Mesenchymal stem cell (in vitro differentiated cells and primary cell): ENCODE data around the gene PBX1.

Experiments used
- DNase-seq: peaks from one replicate; pipeline ENCODE4 v3.0.0-alpha.2; 2013
- H2AFZ ChIP-seq: one replicate; pipeline ENCODE4 v1.6.1; 2013; ENCODE audit warnings: low read depth, mild to moderate bottlenecking, control low read depth, inconsistent platforms, low read length, moderate library complexity
- H2AK5ac ChIP-seq: 2 replicates; pipeline ENCODE4 v1.6.1; 2013; ENCODE audit warnings: low read length, moderate library complexity, mild to moderate bottlenecking, inconsistent platforms; ENCODE audit not compliant: severe bottlenecking
- H2BK120ac ChIP-seq: one replicate; pipeline ENCODE4 v1.6.1; 2013; ENCODE audit warnings: low read depth, mild to moderate bottlenecking, inconsistent platforms, low read length, moderate library complexity
- H2BK12ac ChIP-seq, 2 experiments: one replicate each; pipeline ENCODE4 v1.6.1; 2013; ENCODE audit warnings: inconsistent platforms in 2 of 2, low read length in 2 of 2, mild to moderate bottlenecking in 2 of 2, moderate library complexity in 2 of 2, control low read depth in 1 of 2
- H2BK15ac ChIP-seq: one replicate; pipeline ENCODE4 v1.6.1; 2013; ENCODE audit warnings: mild to moderate bottlenecking, low read depth, inconsistent platforms; ENCODE audit not compliant: poor library complexity, severe bottlenecking
- H2BK5ac ChIP-seq: 2 replicates; pipeline ENCODE4 v1.6.1; 2013; ENCODE audit warnings: low read depth, mild to moderate bottlenecking, low read length, control low read depth, inconsistent platforms; ENCODE audit not compliant: poor library complexity, severe bottlenecking
- H3K14ac ChIP-seq, 2 experiments: one replicate each; pipeline ENCODE4 v1.6.1; 2013; ENCODE audit warnings: inconsistent platforms in 2 of 2, low read length in 2 of 2, control low read depth in 1 of 2, mild to moderate bottlenecking in 1 of 2, moderate library complexity in 1 of 2
- H3K18ac ChIP-seq, 2 experiments: one replicate each; pipeline ENCODE4 v1.6.1; 2013; ENCODE audit warnings: inconsistent platforms in 2 of 2, low read length in 2 of 2, control low read depth in 1 of 2, low read depth in 1 of 2, mild to moderate bottlenecking in 1 of 2
- H3K23ac ChIP-seq, 2 experiments: one replicate each; pipeline ENCODE4 v1.6.1; 2013; ENCODE audit warnings: inconsistent platforms in 2 of 2, low read length in 2 of 2, mild to moderate bottlenecking in 2 of 2, moderate library complexity in 2 of 2, control low read depth in 1 of 2
- H3K27ac ChIP-seq: 2 replicates; pipeline ENCODE4 v1.5.1; 2013; ENCODE audit warnings: mild to moderate bottlenecking, moderate library complexity, low read length, control low read depth, inconsistent platforms; ENCODE audit not compliant: poor library complexity, severe bottlenecking
- H3K27me3 ChIP-seq, 2 experiments: 2 replicates each; pipeline versions ENCODE4 v1.6.1 to v1.7.0; 2013; ENCODE audit warnings: low read length in 2 of 2, mild to moderate bottlenecking in 2 of 2, moderate library complexity in 2 of 2, control low read depth in 1 of 2, inconsistent platforms in 1 of 2; ENCODE audit not compliant: control insufficient read depth in 1 of 2, insufficient read depth in 1 of 2
- H3K36me3 ChIP-seq, 2 experiments: 2 replicates each; pipeline versions ENCODE4 v1.6.1 to v1.7.0; 2013; ENCODE audit warnings: low read length in 2 of 2, control low read depth in 1 of 2, inconsistent platforms in 1 of 2, low read depth in 1 of 2, mild to moderate bottlenecking in 1 of 2; ENCODE audit not compliant: insufficient read depth in 2 of 2, control insufficient read depth in 1 of 2
- H3K4ac ChIP-seq, 2 experiments: one replicate each; pipeline ENCODE4 v1.6.1; 2013; ENCODE audit warnings: inconsistent platforms in 2 of 2, low read length in 2 of 2, mild to moderate bottlenecking in 2 of 2, moderate library complexity in 2 of 2, control low read depth in 1 of 2, low read depth in 1 of 2
- H3K4me1 ChIP-seq: 2 replicates; pipeline ENCODE4 v1.6.1; 2013; ENCODE audit warnings: low read depth, low read length, control low read depth; ENCODE audit not compliant: control insufficient read depth, insufficient read depth
- H3K4me2 ChIP-seq: 2 replicates; pipeline ENCODE4 v1.6.1; 2013; ENCODE audit warnings: low read length, mild to moderate bottlenecking, inconsistent platforms; ENCODE audit not compliant: poor library complexity, severe bottlenecking
- H3K4me3 ChIP-seq, 2 experiments: 2 replicates each; pipeline versions ENCODE4 v1.5.1 to v1.7.0; 2013; ENCODE audit warnings: low read length in 2 of 2, mild to moderate bottlenecking in 2 of 2, control low read depth in 1 of 2, low read depth in 1 of 2; ENCODE audit not compliant: insufficient read depth in 1 of 2
- H3K79me1 ChIP-seq: replicated peaks from 2 replicates; pipeline ENCODE4 v1.6.1; 2013; ENCODE audit warnings: mild to moderate bottlenecking, control low read depth, low read length, inconsistent platforms; ENCODE audit not compliant: poor library complexity, severe bottlenecking
- H3K9ac ChIP-seq: 2 replicates; pipeline ENCODE4 v1.7.0; 2013; ENCODE audit warnings: mild to moderate bottlenecking, low read length, moderate library complexity
- H3K9me3 ChIP-seq: 2 replicates; pipeline ENCODE4 v1.7.0; 2013; ENCODE audit warnings: mild to moderate bottlenecking, low read length; ENCODE audit not compliant: control insufficient read depth
- H4K8ac ChIP-seq: one replicate; pipeline ENCODE4 v1.6.1; 2013; ENCODE audit warnings: inconsistent platforms, mild to moderate bottlenecking, low read length, moderate library complexity
- H4K91ac ChIP-seq: one replicate; pipeline ENCODE4 v1.6.1; 2013; ENCODE audit warnings: mild to moderate bottlenecking, low read length, inconsistent platforms
- WGBS: methylation state at CpG from one replicate; pipeline ENCODE4 v1.1.7; 2013; ENCODE audit warnings: mixed read lengths; 5-methylcytosine and 5-hydroxymethylcytosine counted together

Gene PBX1

DNA sequence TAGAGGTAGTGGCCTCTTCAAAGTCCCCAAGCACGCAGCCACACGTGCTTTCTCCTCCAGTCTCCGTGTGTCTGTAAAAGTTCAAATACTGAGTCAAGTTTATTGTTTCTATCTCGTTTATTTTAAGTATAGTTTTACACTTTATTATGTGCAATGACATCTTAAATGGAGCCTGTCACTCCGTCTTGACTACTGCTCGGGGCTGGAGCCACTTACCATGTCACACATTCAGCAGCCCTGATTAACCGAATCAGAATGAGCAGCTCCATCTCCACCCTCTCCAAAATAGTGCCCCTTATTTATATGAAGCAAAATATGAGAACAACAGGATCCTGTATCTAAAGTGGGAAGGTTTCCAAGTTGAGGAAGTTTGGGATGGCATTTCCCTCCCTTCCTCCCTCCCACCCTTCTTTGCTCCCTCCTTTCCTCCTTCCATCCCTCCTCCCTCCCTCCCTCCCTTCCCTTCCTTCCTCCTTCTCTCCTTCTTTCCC lies 201.0 kb downstream of the PBX1 start:
- no peak overlapping the region for H3K27ac ChIP-seq
- H4K8ac ChIP-seq: no peak overlapping the region
- peaks cover 6% of the 10 kb centered on the region for H3K9me3 ChIP-seq
- H3K14ac ChIP-seq: no peak overlapping the region
- DNase-seq: no peak
- no peak overlapping the region for H2AK5ac ChIP-seq
- no peak overlapping the region for H2BK12ac ChIP-seq
- peak overlapping the region; percentile 21 for H3K9ac ChIP-seq
- H2BK120ac ChIP-seq: no peak overlapping the region
- H3K27me3 ChIP-seq: no peaks in the 10 kb centered on the region
- 84% methylated on average over 3 of the region's 7 CpGs for WGBS
- no peaks in the 10 kb centered on the region for H3K4me1 ChIP-seq
- no peak overlapping the region for H3K23ac ChIP-seq
- H2BK5ac ChIP-seq: no peak overlapping the region
- H3K36me3 ChIP-seq: no peaks in the 10 kb centered on the region
- no peaks in the 10 kb centered on the region for H3K79me1 ChIP-seq
- H3K4me2 ChIP-seq: no peak overlapping the region
- H4K91ac ChIP-seq: no peak overlapping the region
- H3K18ac ChIP-seq: no peak overlapping the region
- H3K4ac ChIP-seq: no peak overlapping the region
- H3K4me3 ChIP-seq: no peak overlapping the region
- H2BK15ac ChIP-seq: no peak overlapping the region
- H2AFZ ChIP-seq: no peak overlapping the region

DNA sequence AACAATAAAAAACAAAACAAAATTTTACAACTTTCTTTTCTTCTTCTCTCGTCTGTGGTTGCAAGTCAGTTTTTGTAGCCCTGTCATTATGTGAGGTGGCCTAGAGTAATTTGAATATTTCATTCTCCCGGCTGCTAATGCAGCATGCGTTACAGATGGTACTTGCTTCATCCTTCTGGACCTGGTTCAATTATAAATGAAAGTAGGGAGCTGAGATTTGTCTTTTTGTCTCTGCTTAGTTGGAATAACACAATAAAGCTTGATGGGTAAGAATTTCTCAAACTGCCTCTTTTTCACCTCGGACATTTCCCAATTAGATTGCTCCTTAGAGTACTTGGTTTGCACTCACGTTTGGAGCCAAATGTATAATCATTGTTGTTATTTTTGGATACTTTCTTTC lies 201.6 kb downstream of the PBX1 start:
- Histone ChIP-seq H3K9ac (peak overlapping the region; percentile 47), H3K36me3 (no peaks in the 10 kb centered on the region), H4K91ac (no peak overlapping the region), H3K4me3 (no peak overlapping the region), H3K9me3 (peaks cover 6% of the 10 kb centered on the region), H3K18ac (no peak overlapping the region), H2BK5ac (no peak overlapping the region), H3K27me3 (no peaks in the 10 kb centered on the region), H3K14ac (no peak overlapping the region), H2AK5ac (no peak overlapping the region), H3K27ac (no peak overlapping the region), H3K23ac (no peak overlapping the region), H2BK12ac (no peak overlapping the region), H3K79me1 (no peaks in the 10 kb centered on the region), H2BK15ac (no peak overlapping the region), H3K4me1 (no peaks in the 10 kb centered on the region), H4K8ac (no peak overlapping the region), H3K4me2 (no peak overlapping the region), H3K4ac (no peak overlapping the region), H2AFZ (no peak overlapping the region), H2BK120ac (no peak overlapping the region)
- WGBS: 94% methylated on average over 3 of the region's 5 CpGs
- no peak for DNase-seq

DNA sequence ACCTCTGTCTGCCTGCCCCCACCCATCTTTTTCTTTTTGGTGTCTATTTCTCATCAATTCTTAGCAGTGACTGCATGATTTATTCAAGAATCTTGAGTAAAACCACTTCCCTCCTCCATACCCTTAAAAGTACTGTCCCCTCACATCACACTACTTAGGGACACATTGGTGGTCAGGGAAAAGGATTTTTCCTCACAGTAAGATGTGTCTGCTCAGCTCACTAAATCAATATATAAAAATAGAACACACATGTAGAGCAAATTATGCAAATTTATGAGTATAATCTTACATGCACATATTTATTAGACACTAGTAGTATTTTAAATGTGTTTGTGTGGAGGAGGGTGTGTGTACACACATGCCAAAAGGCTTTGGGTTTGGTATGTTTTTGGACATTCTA lies 202.0 kb downstream of the PBX1 start:
- Histone ChIP-seq H3K27ac (no peak overlapping the region), H2BK120ac (no peak overlapping the region), H3K4me1 (no peaks in the 10 kb centered on the region), H3K9ac (peak overlapping the region; percentile 47), H2BK5ac (no peak overlapping the region), H3K14ac (no peak overlapping the region), H3K4me2 (no peak overlapping the region), H2BK15ac (no peak overlapping the region), H3K79me1 (no peaks in the 10 kb centered on the region), H2AK5ac (no peak overlapping the region), H3K9me3 (peaks cover 6% of the 10 kb centered on the region), H4K8ac (no peak overlapping the region), H3K4me3 (no peak overlapping the region), H2AFZ (no peak overlapping the region), H2BK12ac (no peak overlapping the region), H3K36me3 (no peaks in the 10 kb centered on the region), H3K4ac (no peak overlapping the region), H3K18ac (no peak overlapping the region), H4K91ac (no peak overlapping the region), H3K27me3 (no peaks in the 10 kb centered on the region), H3K23ac (no peak overlapping the region)
- no peak for DNase-seq

DNA sequence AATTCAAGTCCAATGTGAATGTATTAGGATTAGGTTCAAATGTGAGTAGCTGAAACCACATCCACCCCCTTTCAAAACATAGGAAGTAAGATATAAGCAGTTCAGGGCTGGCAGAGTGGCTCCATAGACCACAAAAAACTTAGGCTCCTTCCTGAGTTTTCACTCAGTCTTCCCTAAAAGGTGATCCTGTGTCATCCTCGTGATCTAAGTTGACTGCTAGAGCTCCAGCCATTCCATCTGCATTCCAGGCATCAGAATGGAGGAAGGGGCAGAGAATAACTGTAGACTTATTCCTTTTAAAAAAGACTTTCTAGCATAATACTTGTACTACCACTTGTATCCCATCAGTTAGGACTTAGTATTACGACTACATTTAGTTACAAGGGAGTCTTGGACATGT lies 204.1 kb downstream of the PBX1 start:
- H3K4me1 ChIP-seq: peaks cover 4% of the 10 kb centered on the region
- no peak overlapping the region for H3K18ac ChIP-seq
- no peaks in the 10 kb centered on the region for H3K9me3 ChIP-seq
- H3K27me3 ChIP-seq: no peaks in the 10 kb centered on the region
- no peak overlapping the region for H3K27ac ChIP-seq
- H3K9ac ChIP-seq: no peak overlapping the region
- no peak overlapping the region for H4K8ac ChIP-seq
- H2AFZ ChIP-seq: no peak overlapping the region
- H2BK120ac ChIP-seq: no peak overlapping the region
- no peak overlapping the region for H2BK15ac ChIP-seq
- no peak overlapping the region for H3K23ac ChIP-seq
- WGBS: 100% methylated on average over 1 of the region's 2 CpGs
- H2BK5ac ChIP-seq: no peak overlapping the region
- H2AK5ac ChIP-seq: no peak overlapping the region
- no peak overlapping the region for H3K4me2 ChIP-seq
- no peak overlapping the region for H3K4me3 ChIP-seq
- H2BK12ac ChIP-seq: no peak overlapping the region
- no peak overlapping the region for H3K14ac ChIP-seq
- no peak overlapping the region for H3K4ac ChIP-seq
- no peaks in the 10 kb centered on the region for H3K36me3 ChIP-seq
- no peaks in the 10 kb centered on the region for H3K79me1 ChIP-seq
- H4K91ac ChIP-seq: no peak overlapping the region
- DNase-seq: no peak
